NT2/D1 (cell line): Measurements from ENCODE around the gene LIPC.

Source experiments
- YY1 ChIP-seq: IDR thresholded peaks from 2 replicates; pipeline ENCODE4 v1.6.1; 2011; ENCODE audit not compliant: insufficient read length, insufficient read depth
- ZNF274 ChIP-seq: IDR thresholded peaks from 2 replicates; pipeline ENCODE4 v1.6.1; 2011; ENCODE audit warnings: mild to moderate bottlenecking, low read depth, low read length

GRCh38 chr15:58471348-58471747, 39.6 kb downstream of the LIPC start:
- no peak for TF ChIP-seq YY1
- no peak for TF ChIP-seq ZNF274
